ENCODE data around the gene NCEH1.

DNA sequence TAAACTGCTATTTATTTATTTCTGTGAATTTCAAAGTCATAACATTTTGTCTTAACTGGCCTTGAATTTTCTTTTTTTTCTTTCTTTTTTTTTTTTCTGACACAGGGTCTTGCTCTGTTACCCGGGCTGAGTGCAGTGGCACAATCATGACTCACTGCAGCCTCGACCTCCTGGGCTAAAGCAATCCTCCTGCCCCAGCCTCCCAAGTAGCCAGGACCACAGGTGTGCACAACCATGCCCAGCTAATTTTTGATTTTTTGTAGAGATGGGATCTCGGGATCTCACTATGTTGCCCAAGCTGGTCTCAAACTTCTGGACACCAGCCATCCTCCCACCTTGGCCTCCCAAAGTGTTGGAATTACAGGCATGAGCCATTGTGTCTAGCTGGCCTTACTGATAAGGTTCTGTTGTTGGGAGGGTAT, 110.2 kb downstream of the NCEH1 start:
- TF ChIP-seq CTCF (IDR thresholded peaks at IDR 0.05; ENCODE audit: low read depth, low read length, missing input control), result no peak
- no peak for TF ChIP-seq JUND (IDR thresholded peaks at IDR 0.05)
- TF ChIP-seq EGR1 (IDR thresholded peaks at IDR 0.05; ENCODE audit: low read depth in 2 of 2), result no peak
- no peak for TF ChIP-seq RXRA (IDR thresholded peaks at IDR 0.05)
- no peak for TF ChIP-seq YY1 (IDR thresholded peaks at IDR 0.05)
- no peak for TF ChIP-seq RAD21 (IDR thresholded peaks at IDR 0.05)
- TF ChIP-seq, protein P1, sequence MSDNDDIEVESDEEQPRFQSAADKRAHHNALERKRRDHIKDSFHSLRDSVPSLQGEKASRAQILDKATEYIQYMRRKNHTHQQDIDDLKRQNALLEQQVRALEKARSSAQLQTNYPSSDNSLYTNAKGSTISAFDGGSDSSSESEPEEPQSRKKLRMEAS (IDR thresholded peaks at IDR 0.05), result no peak
- no peak for TF ChIP-seq TAF1 (conservative IDR thresholded peaks at IDR 0.05)
- no peak for TF ChIP-seq FOXA1 (IDR thresholded peaks at IDR 0.05)
- TF ChIP-seq, protein P2, sequence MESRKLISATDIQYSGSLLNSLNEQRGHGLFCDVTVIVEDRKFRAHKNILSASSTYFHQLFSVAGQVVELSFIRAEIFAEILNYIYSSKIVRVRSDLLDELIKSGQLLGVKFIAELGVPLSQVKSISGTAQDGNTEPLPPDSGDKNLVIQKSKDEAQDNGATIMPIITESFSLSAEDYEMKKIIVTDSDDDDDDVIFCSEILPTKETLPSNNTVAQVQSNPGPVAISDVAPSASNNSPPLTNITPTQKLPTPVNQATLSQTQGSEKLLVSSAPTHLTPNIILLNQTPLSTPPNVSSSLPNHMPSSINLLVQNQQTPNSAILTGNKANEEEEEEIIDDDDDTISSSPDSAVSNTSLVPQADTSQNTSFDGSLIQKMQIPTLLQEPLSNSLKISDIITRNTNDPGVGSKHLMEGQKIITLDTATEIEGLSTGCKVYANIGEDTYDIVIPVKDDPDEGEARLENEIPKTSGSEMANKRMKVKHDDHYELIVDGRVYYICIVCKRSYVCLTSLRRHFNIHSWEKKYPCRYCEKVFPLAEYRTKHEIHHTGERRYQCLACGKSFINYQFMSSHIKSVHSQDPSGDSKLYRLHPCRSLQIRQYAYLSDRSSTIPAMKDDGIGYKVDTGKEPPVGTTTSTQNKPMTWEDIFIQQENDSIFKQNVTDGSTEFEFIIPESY (IDR thresholded peaks at IDR 0.05), result no peak

All from liver (tissue), 3 donors.